ENCODE data around the gene TOX2.

Gene TOX2

GRCh38 chr20:43973231-43973630 lies 58.6 kb downstream of the TOX2 start:
- Histone ChIP-seq H3K9ac (no peak overlapping the region), H4K20me1 (no peaks in the 10 kb centered on the region), H3K36me3 (no peaks in the 10 kb centered on the region), H3K4me2 (no peak overlapping the region), H3K4me3 (no peak overlapping the region), H3K4me1 (peaks cover 6% of the 10 kb centered on the region; the same call in 1 of the 2 replicates), H3K27ac (no peak overlapping the region), H3K9me3 (no peaks in the 10 kb centered on the region), H3K27me3 (no peaks in the 10 kb centered on the region)
- TF ChIP-seq Cebpa-rat (IDR thresholded peaks at IDR 0.05): no peak

DNA sequence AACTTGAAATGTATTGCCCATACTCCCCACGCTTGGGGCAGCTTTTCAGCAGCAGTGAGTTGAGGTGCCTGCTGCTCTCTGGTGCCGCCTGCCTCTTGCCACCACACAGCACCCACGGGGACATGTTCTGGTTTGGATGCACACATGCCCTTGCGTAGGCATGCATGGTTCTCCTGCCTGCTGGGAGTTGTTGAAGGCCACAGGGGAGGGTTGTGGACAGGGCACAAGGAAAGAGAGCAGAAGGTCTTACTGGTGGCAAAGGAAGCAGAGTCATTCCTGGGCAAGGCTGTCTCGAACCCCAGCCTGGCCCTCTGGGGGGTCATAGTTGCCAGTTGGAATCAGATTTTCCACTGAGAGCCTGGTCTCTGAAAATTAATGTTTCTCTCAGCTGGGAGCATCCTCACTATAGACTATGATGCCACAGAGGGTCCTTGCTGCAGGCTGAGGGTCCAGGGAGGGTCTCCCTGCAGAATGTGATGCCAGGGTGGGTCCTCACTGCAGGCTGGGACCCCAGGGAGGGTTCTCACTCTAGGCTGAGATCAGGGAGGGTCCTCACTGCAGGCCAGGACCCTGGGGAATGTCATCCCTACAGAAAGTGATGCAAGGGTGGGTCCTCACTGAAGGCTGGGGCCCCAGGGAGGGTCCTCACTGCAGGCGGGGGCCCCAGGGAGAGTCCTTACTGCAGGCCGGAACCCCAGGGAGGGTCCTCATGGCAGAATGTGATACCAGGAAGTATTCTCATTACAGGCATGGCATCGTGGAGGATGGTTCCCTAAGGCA lies 59.2 kb downstream of the TOX2 start:
- Histone ChIP-seq H3K27me3 (no peaks in the 10 kb centered on the region), H3K9ac (no peak overlapping the region), H3K36me3 (no peaks in the 10 kb centered on the region), H3K27ac (no peak overlapping the region), H3K4me3 (no peak overlapping the region), H3K4me1 (peaks cover 4% of the 10 kb centered on the region; the same call in 1 of the 2 replicates), H3K9me3 (no peaks in the 10 kb centered on the region), H3K4me2 (no peak overlapping the region), H4K20me1 (no peaks in the 10 kb centered on the region)
- no peak for TF ChIP-seq Cebpa-rat (IDR thresholded peaks at IDR 0.05)

DNA sequence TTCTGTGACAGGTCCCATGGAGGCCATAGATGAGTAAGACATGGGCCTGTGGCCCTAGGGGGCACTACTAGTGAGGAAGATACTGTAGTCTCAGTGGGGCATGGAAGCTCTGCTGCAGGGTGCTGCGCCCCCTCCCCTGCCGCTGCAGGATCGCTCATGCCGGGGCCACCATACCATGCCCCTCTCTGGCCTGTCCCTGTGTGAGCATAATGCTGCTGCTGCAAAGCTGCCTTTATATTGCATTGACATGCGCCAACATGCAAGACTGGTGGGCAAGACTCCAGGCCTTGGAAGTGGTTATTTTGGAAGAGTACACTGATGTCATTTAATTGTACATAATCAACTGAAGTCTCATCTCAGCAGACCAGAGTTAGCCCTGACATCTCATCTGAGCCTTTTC lies 60.0 kb downstream of the TOX2 start:
- TF ChIP-seq Cebpa-rat (IDR thresholded peaks at IDR 0.05): no peak
- H4K20me1 ChIP-seq: no peaks in the 10 kb centered on the region
- H3K4me3 ChIP-seq: no peak overlapping the region
- H3K36me3 ChIP-seq: no peaks in the 10 kb centered on the region
- no peak overlapping the region for H3K27ac ChIP-seq
- no peaks in the 10 kb centered on the region for H3K27me3 ChIP-seq
- no peak overlapping the region for H3K9ac ChIP-seq
- no peak overlapping the region for H3K4me2 ChIP-seq
- H3K9me3 ChIP-seq: no peaks in the 10 kb centered on the region
- H3K4me1 ChIP-seq: peaks cover 4% of the 10 kb centered on the region; the same call in 1 of the 2 replicates

DNA sequence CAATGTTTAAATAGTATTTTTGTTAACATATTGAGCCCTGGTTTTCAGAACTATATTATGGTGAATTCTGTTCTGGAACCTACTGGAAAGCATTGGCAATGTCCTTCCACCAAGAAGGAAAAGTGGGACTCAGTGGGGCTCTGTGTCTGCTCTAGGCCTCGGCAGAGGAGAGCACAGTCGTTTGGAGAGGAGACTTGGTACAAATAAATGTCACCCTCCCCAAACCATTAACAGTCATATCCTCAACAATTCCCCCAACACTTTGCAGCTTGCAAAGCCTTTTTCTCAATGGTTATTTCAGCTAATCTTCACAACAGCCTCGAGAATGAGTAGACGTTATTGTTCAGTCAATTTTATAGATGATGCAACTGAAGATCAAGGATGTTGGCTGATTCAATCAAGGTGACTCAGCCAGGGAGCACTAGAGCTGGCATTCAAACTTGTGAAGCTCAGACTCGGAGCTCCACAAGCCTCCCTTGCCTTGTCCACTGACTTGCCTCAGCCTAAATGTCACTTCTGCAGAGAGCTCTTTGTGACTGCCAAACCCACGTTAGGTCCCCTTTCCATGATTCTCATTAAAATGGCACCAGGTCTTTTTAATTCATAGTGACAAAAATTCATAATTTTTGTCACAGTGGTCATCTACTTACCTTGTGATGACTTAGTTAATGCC lies 60.6 kb downstream of the TOX2 start:
- no peaks in the 10 kb centered on the region for H4K20me1 ChIP-seq
- no peak overlapping the region for H3K9ac ChIP-seq
- H3K27me3 ChIP-seq: no peaks in the 10 kb centered on the region
- H3K4me3 ChIP-seq: no peak overlapping the region
- no peak overlapping the region for H3K4me2 ChIP-seq
- no peaks in the 10 kb centered on the region for H3K36me3 ChIP-seq
- no peak for TF ChIP-seq Cebpa-rat (IDR thresholded peaks at IDR 0.05)
- H3K9me3 ChIP-seq: no peaks in the 10 kb centered on the region
- H3K27ac ChIP-seq: no peak overlapping the region
- H3K4me1 ChIP-seq: peaks cover 4% of the 10 kb centered on the region; the same call in 1 of the 2 replicates

DNA sequence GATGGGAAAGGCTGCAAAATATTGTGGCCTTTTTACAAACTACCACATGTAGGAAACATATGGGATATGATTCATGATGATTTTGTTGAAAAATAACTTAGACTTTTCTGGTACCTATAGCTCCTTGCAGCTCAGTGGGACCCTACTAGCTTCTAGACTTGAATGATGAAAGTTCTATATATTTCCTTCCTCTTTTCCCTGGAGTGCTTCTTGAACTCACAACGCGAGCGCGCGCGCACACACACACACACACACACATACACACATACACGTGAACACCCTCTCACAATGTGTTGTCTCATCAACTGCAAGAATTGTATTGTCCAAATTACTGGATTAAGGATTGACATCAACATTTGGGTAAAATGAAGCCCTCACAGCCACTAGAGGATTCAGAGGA lies 61.9 kb downstream of the TOX2 start:
- H3K9me3 ChIP-seq: no peaks in the 10 kb centered on the region
- H3K4me3 ChIP-seq: no peak overlapping the region
- no peak overlapping the region for H3K27ac ChIP-seq
- TF ChIP-seq Cebpa-rat (IDR thresholded peaks at IDR 0.05): no peak
- no peaks in the 10 kb centered on the region for H3K36me3 ChIP-seq
- no peak overlapping the region for H3K4me2 ChIP-seq
- H3K9ac ChIP-seq: no peak overlapping the region
- H3K4me1 ChIP-seq: peaks cover 8% of the 10 kb centered on the region; the same call in 1 of the 2 replicates
- H4K20me1 ChIP-seq: no peaks in the 10 kb centered on the region
- no peaks in the 10 kb centered on the region for H3K27me3 ChIP-seq

GRCh38 chr20:43977252-43977651 lies 62.6 kb downstream of the TOX2 start:
- Histone ChIP-seq H3K27me3 (no peaks in the 10 kb centered on the region), H3K27ac (no peak overlapping the region), H3K9ac (no peak overlapping the region), H3K4me2 (no peak overlapping the region), H3K4me3 (no peak overlapping the region), H3K4me1 (peaks cover 10% of the 10 kb centered on the region; the same call in 1 of the 2 replicates), H3K9me3 (no peaks in the 10 kb centered on the region), H4K20me1 (no peaks in the 10 kb centered on the region), H3K36me3 (no peaks in the 10 kb centered on the region)
- no peak for TF ChIP-seq Cebpa-rat (IDR thresholded peaks at IDR 0.05)

- Histone ChIP-seq H3K27ac (no peak overlapping the region), H4K20me1 (no peaks in the 10 kb centered on the region), H3K4me3 (no peak overlapping the region), H3K27me3 (no peaks in the 10 kb centered on the region), H3K4me1 (peaks cover 13% of the 10 kb centered on the region; the same call in 1 of the 2 replicates), H3K9me3 (no peaks in the 10 kb centered on the region), H3K36me3 (no peaks in the 10 kb centered on the region), H3K4me2 (no peak overlapping the region), H3K9ac (no peak overlapping the region)
- TF ChIP-seq Cebpa-rat (IDR thresholded peaks at IDR 0.05): no peak
These were observed 63.3 kb downstream of the TOX2 start for GRCh38 chr20:43977962-43978361.

- no peaks in the 10 kb centered on the region for H3K36me3 ChIP-seq
These were observed 65.0 kb downstream of the TOX2 start for GRCh38 chr20:43979576-43980105.

DNA sequence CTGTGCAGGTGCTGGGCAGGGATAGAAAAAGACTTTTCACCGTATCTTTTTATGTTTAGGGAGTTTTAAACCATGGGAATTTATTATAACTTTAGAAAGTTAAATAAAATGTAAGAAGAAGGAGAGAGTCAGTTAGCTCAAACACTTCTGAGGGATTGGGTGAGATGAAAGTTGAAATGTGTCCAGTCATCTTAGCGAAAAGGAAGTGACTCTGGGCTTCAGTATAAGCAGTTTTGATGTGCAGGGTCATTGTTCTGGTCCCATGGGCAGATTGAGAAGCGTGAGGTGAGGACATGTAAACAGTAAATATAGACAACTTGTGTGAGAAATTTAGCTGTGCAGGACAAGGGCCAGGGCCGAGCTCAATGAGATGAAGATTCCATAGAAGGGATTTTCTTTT lies 66.9 kb downstream of the TOX2 start:
- Histone ChIP-seq H3K4me2 (no peak overlapping the region), H3K9me3 (no peaks in the 10 kb centered on the region), H3K4me3 (no peak overlapping the region), H3K4me1 (peaks cover 9% of the 10 kb centered on the region; the same call in 1 of the 2 replicates), H3K36me3 (no peaks in the 10 kb centered on the region), H3K27me3 (no peaks in the 10 kb centered on the region), H3K9ac (no peak overlapping the region), H3K27ac (no peak overlapping the region), H4K20me1 (no peaks in the 10 kb centered on the region)
- TF ChIP-seq Cebpa-rat (IDR thresholded peaks at IDR 0.05): no peak

More at GRCh38 chr20:43979576-43980105, 65.0 kb downstream of the TOX2 start:
- Histone ChIP-seq H3K4me2 (no peak overlapping the region), H3K9ac (no peak overlapping the region), H3K27me3 (no peaks in the 10 kb centered on the region), H4K20me1 (no peaks in the 10 kb centered on the region), H3K4me1 (peaks cover 9% of the 10 kb centered on the region; the same call in 1 of the 2 replicates), H3K27ac (no peak overlapping the region), H3K4me3 (no peak overlapping the region), H3K9me3 (no peaks in the 10 kb centered on the region)
- TF ChIP-seq Cebpa-rat (IDR thresholded peaks at IDR 0.05): no peak

DNA sequence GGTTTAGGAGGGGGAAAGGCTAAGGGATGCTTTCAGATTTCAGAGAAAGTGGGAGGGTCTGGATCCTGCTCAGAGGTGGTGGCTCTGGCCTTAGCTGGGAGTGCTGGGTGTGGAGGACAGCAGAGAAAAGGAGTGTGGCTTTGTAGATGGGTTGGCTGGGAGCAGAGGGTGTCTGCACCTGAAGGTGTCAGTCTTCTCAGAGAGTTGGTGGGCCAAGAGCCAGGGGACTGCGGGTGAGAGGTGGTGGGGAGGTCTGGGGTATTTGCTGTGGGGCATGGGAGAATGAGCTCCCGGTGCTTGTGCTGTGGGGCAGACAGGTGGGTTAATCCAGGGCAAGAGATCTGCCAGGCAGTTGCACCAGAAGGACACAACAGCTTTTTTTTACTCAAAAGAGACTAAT lies 67.4 kb downstream of the TOX2 start:
- H3K4me2 ChIP-seq: no peak overlapping the region
- no peak for TF ChIP-seq Cebpa-rat (IDR thresholded peaks at IDR 0.05)
- no peak overlapping the region for H3K9ac ChIP-seq
- H3K4me1 ChIP-seq: peaks cover 9% of the 10 kb centered on the region; the same call in 1 of the 2 replicates
- H3K4me3 ChIP-seq: no peak overlapping the region
- H3K27me3 ChIP-seq: no peaks in the 10 kb centered on the region
- H3K27ac ChIP-seq: no peak overlapping the region
- H3K36me3 ChIP-seq: no peaks in the 10 kb centered on the region
- H3K9me3 ChIP-seq: no peaks in the 10 kb centered on the region
- no peaks in the 10 kb centered on the region for H4K20me1 ChIP-seq

Measured in BLaER1 (cell line).